ENCODE results near the gene PRAMEF1. TPM values are rescaled to one million over a fixed set of nuclear protein-coding genes. Genes with fewer than 3 reads are reported as not detected.

The PRAMEF1 gene
- total and polyA plus RNA-seq, 9 donors = not detected

GRCh38 chr1:12770620-12771019 lies 20.6 kb upstream of the PRAMEF1 start:
- DNase-seq = no peak
- Histone ChIP-seq H3K27me3 (no peaks in the 10 kb centered on the region), H3K27ac (no peak overlapping the region), H3K4me1 (ENCODE audit: insufficient read depth) (no peaks in the 10 kb centered on the region), H3K4me3 (no peak overlapping the region), H3K9me3 (no peaks in the 10 kb centered on the region), H3K36me3 (no peaks in the 10 kb centered on the region)
- 50 to 55% (median 50%) methylated on average over 2 of the region's 2 CpGs for WGBS, 3 donors
- intact Hi-C loops (cut with DNase I) = no loop called here
- TF ChIP-seq CTCF (IDR thresholded peaks at IDR 0.05) (no peak), EP300 (IDR thresholded peaks at IDR 0.05) (no peak), POLR2A (IDR thresholded peaks at IDR 0.05) (no peak)

- no peaks in the 10 kb centered on the region for H3K27me3 ChIP-seq
- H3K4me1 ChIP-seq (ENCODE audit: insufficient read depth) = no peaks in the 10 kb centered on the region
- H3K36me3 ChIP-seq = no peaks in the 10 kb centered on the region
- DNase-seq = no peak
- WGBS, 3 donors = 65 to 69% (median 66%) methylated on average over 5 of the region's 5 CpGs
- H3K4me3 ChIP-seq = no peak overlapping the region
- H3K27ac ChIP-seq = no peak overlapping the region
- intact Hi-C loops (cut with DNase I) = no loop called here
- H3K9me3 ChIP-seq = no peaks in the 10 kb centered on the region
- TF ChIP-seq CTCF (IDR thresholded peaks at IDR 0.05) (no peak), EP300 (IDR thresholded peaks at IDR 0.05) (no peak), POLR2A (IDR thresholded peaks at IDR 0.05) (no peak)
These were observed 20.0 kb upstream of the PRAMEF1 start for GRCh38 chr1:12771186-12771585.

GRCh38 chr1:12772520-12772919 lies 18.7 kb upstream of the PRAMEF1 start:
- no peaks in the 10 kb centered on the region for H3K9me3 ChIP-seq
- no peak overlapping the region for H3K27ac ChIP-seq
- TF ChIP-seq EP300 (IDR thresholded peaks at IDR 0.05) (no peak), POLR2A (IDR thresholded peaks at IDR 0.05) (no peak)
- H3K4me1 ChIP-seq (ENCODE audit: insufficient read depth) = no peaks in the 10 kb centered on the region
- no peaks in the 10 kb centered on the region for H3K36me3 ChIP-seq
- intact Hi-C loops (cut with DNase I) = no loop called here
- H3K4me3 ChIP-seq = no peak overlapping the region
- 82 to 86% (median 82%) methylated on average over 5 of the region's 5 CpGs for WGBS, 3 donors
- no peaks in the 10 kb centered on the region for H3K27me3 ChIP-seq
- no peak for DNase-seq

GRCh38 chr1:12773438-12773837 lies 17.8 kb upstream of the PRAMEF1 start, which contains the start of gene PRAMEF12:
TSS of gene PRAMEF12 (plus strand) at chr1:12773738. CDS start at chr1:12774868, 1,130 bp downstream.
- no peak for DNase-seq

More at GRCh38 chr1:12773438-12773837, 17.8 kb upstream of the PRAMEF1 start, which contains the start of gene PRAMEF12:
- no peak for TF ChIP-seq EP300 (IDR thresholded peaks at IDR 0.05)
- no peak for TF ChIP-seq CTCF (IDR thresholded peaks at IDR 0.05)
- TF ChIP-seq POLR2A (IDR thresholded peaks at IDR 0.05) = no peak
- Histone ChIP-seq H3K27me3 (no peaks in the 10 kb centered on the region), H3K4me1 (ENCODE audit: insufficient read depth) (no peaks in the 10 kb centered on the region), H3K36me3 (no peaks in the 10 kb centered on the region), H3K9me3 (no peaks in the 10 kb centered on the region), H3K27ac (no peak within 1 kb of the TSS), H3K4me3 (no peak within 1 kb of the TSS)
- intact Hi-C loops (cut with DNase I) = no loop called here
- WGBS, 3 donors = 83 to 88% (median 87%) methylated on average over 5 of the region's 5 CpGs
